Loucy (cell line): Measurements from ENCODE around the gene AGAP1.

Experiments used
- H2AFZ ChIP-seq: fragments of 200-600 bp; sonication (generic); 2 replicates; pipeline ENCODE4 v1.6.0; 2016; ENCODE audit warnings: antibody characterized with exemption, mild to moderate bottlenecking, low read length, moderate library complexity
- H3F3A ChIP-seq: fragments of 200-600 bp; 2 replicates; pipeline ENCODE4 v1.6.0; 2016; ENCODE audit warnings: antibody characterized with exemption, low read depth, mild to moderate bottlenecking
- H3K27me3 ChIP-seq: fragments of 200-600 bp; sonication (generic); 2 replicates; pipeline ENCODE4 v1.6.1; 2014; ENCODE audit warnings: low read length, mild to moderate bottlenecking; ENCODE audit not compliant: insufficient read depth, poor library complexity, severe bottlenecking
- H3K36me3 ChIP-seq: fragments of 200-600 bp; sonication (generic); 2 replicates; pipeline ENCODE4 v1.6.1; 2016; ENCODE audit warnings: low read length; ENCODE audit not compliant: insufficient read depth
- H3K4me1 ChIP-seq: fragments of 200-600 bp; sonication (generic); 2 replicates; pipeline ENCODE4 v1.5.1; 2014; ENCODE audit warnings: low read length, mild to moderate bottlenecking; ENCODE audit not compliant: insufficient read depth, poor library complexity, severe bottlenecking
- H3K4me2 ChIP-seq: fragments of 200-600 bp; sonication (generic); 2 replicates; pipeline ENCODE4 v1.6.0; 2014; ENCODE audit warnings: antibody characterized with exemption, low read length, low read depth, mild to moderate bottlenecking; ENCODE audit not compliant: poor library complexity, severe bottlenecking
- H3K4me3 ChIP-seq: fragments of 200-600 bp; sonication (generic); 2 replicates; pipeline ENCODE4 v1.5.1; 2014; ENCODE audit warnings: low read length, mild to moderate bottlenecking, mixed read lengths; ENCODE audit not compliant: poor library complexity, severe bottlenecking
- H3K79me2 ChIP-seq: fragments of 200-600 bp; sonication (generic); 2 replicates; pipeline ENCODE4 v1.6.1; 2014; ENCODE audit warnings: low read length; ENCODE audit not compliant: insufficient read depth
- H3K9ac ChIP-seq: fragments of 200-600 bp; sonication (generic); 2 replicates; pipeline ENCODE4 v1.6.0; 2014; ENCODE audit warnings: mild to moderate bottlenecking, low read depth, low read length, moderate library complexity; ENCODE audit not compliant: poor library complexity, severe bottlenecking
- H3K9me2 ChIP-seq: fragments of 200-600 bp; sonication (generic); replicated peaks from 2 replicates; pipeline ENCODE4 v1.6.1; 2016; ENCODE audit warnings: low read depth, low read length, mixed read lengths
- H3K9me3 ChIP-seq: fragments of 200-600 bp; sonication (generic); 2 replicates; pipeline ENCODE4 v1.6.1; 2014; ENCODE audit warnings: mild to moderate bottlenecking, antibody characterized with exemption, low read length, low read depth; ENCODE audit not compliant: insufficient read depth
- H4K20me1 ChIP-seq: fragments of 200-600 bp; sonication (generic); 2 replicates; pipeline ENCODE4 v1.6.0; 2014; ENCODE audit warnings: antibody characterized with exemption, low read length, mild to moderate bottlenecking; ENCODE audit not compliant: insufficient read depth, poor library complexity, severe bottlenecking
- CTCF ChIP-seq: fragments of 200-600 bp; sonication (generic); conservative IDR thresholded peaks from 2 replicates; pipeline ENCODE4 v1.5.1; 2014; ENCODE audit warnings: mild to moderate bottlenecking, antibody characterized with exemption, low read length
- EZH2phosphoT487 ChIP-seq: fragments of 200-600 bp; IDR thresholded peaks from 2 replicates; pipeline ENCODE4 v1.6.1; 2018; ENCODE audit warnings: antibody characterized with exemption, mild to moderate bottlenecking, moderate library complexity, borderline replicate concordance

The AGAP1 gene

GRCh38 chr2:235810252-235810651, 316.4 kb downstream of the AGAP1 start:
- no peak for TF ChIP-seq CTCF
- no peak for TF ChIP-seq EZH2phosphoT487

GRCh38 chr2:235810846-235811245, 317.0 kb downstream of the AGAP1 start:
- TF ChIP-seq CTCF (no peak), EZH2phosphoT487 (no peak)

More at GRCh38 chr2:235810252-235810651, 316.4 kb downstream of the AGAP1 start:
- Histone ChIP-seq H3K4me3 (no peak overlapping the region), H3K9me3 (no peaks in the 10 kb centered on the region), H3K9ac (no peak overlapping the region), H3K27me3 (no peaks in the 10 kb centered on the region), H3K4me2 (no peak overlapping the region), H3K79me2 (no peaks in the 10 kb centered on the region), H3K9me2 (no peaks in the 10 kb centered on the region), H2AFZ (no peak overlapping the region), H4K20me1 (no peaks in the 10 kb centered on the region), H3F3A (no peaks in the 10 kb centered on the region), H3K4me1 (no peaks in the 10 kb centered on the region), H3K36me3 (peaks cover 33% of the 10 kb centered on the region; the same call in 1 of the 2 replicates)

GRCh38 chr2:235811446-235812184, 317.8 kb downstream of the AGAP1 start:
- no peaks in the 10 kb centered on the region for H3K9me2 ChIP-seq
- no peak overlapping the region for H2AFZ ChIP-seq
- TF ChIP-seq EZH2phosphoT487 (no peak), CTCF (no peak)
- no peaks in the 10 kb centered on the region for H3F3A ChIP-seq
- H3K4me3 ChIP-seq = no peak overlapping the region
- peaks cover 33% of the 10 kb centered on the region; the same call in 1 of the 2 replicates for H3K36me3 ChIP-seq
- H3K4me2 ChIP-seq = no peak overlapping the region
- H3K27me3 ChIP-seq = no peaks in the 10 kb centered on the region
- no peak overlapping the region for H3K9ac ChIP-seq
- H4K20me1 ChIP-seq = no peaks in the 10 kb centered on the region
- H3K79me2 ChIP-seq = no peaks in the 10 kb centered on the region
- no peaks in the 10 kb centered on the region for H3K9me3 ChIP-seq
- no peaks in the 10 kb centered on the region for H3K4me1 ChIP-seq

More at GRCh38 chr2:235810846-235811245, 317.0 kb downstream of the AGAP1 start:
- Histone ChIP-seq H3K36me3 (peaks cover 33% of the 10 kb centered on the region; the same call in 1 of the 2 replicates), H4K20me1 (no peaks in the 10 kb centered on the region), H3K4me3 (no peak overlapping the region), H3K4me2 (no peak overlapping the region), H3K4me1 (no peaks in the 10 kb centered on the region), H3K9me2 (no peaks in the 10 kb centered on the region), H3K9ac (no peak overlapping the region), H3F3A (no peaks in the 10 kb centered on the region), H3K9me3 (no peaks in the 10 kb centered on the region), H3K27me3 (no peaks in the 10 kb centered on the region), H3K79me2 (no peaks in the 10 kb centered on the region), H2AFZ (no peak overlapping the region)
